ENCODE measurements around the gene ARMS2. TPM values are rescaled to one million over a fixed set of nuclear protein-coding genes. Genes with fewer than 3 reads are reported as not detected.
A peak's percentile ranks its signal among the peaks of the same experiment; 100 is the strongest.

The ARMS2 gene
- total RNA-seq, 1 donor from 2014 or later: not detected

- TF ChIP-seq, protein P1, sequence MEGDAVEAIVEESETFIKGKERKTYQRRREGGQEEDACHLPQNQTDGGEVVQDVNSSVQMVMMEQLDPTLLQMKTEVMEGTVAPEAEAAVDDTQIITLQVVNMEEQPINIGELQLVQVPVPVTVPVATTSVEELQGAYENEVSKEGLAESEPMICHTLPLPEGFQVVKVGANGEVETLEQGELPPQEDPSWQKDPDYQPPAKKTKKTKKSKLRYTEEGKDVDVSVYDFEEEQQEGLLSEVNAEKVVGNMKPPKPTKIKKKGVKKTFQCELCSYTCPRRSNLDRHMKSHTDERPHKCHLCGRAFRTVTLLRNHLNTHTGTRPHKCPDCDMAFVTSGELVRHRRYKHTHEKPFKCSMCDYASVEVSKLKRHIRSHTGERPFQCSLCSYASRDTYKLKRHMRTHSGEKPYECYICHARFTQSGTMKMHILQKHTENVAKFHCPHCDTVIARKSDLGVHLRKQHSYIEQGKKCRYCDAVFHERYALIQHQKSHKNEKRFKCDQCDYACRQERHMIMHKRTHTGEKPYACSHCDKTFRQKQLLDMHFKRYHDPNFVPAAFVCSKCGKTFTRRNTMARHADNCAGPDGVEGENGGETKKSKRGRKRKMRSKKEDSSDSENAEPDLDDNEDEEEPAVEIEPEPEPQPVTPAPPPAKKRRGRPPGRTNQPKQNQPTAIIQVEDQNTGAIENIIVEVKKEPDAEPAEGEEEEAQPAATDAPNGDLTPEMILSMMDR (IDR thresholded peaks at IDR 0.05): no peak
- no peak for DNase-seq (ENCODE audit: extremely low spot score, unreplicated experiment)
- Mint-ChIP-seq H3K27ac (ENCODE audit: unreplicated experiment) (peak overlapping the region; percentile 95), H3K27me3 (ENCODE audit: unreplicated experiment) (no peaks in the 10 kb centered on the region), H3K4me1 (ENCODE audit: unreplicated experiment) (peaks cover 85% of the 10 kb centered on the region), H3K4me3 (ENCODE audit: unreplicated experiment) (peak overlapping the region; percentile 32), H3K9me3 (ENCODE audit: unreplicated experiment) (peaks cover 4% of the 10 kb centered on the region), H3K36me3 (ENCODE audit: unreplicated experiment) (peaks cover 35% of the 10 kb centered on the region)
Observed at GRCh38 chr10:122492999-122493481, 38.6 kb downstream of the ARMS2 start.

DNA sequence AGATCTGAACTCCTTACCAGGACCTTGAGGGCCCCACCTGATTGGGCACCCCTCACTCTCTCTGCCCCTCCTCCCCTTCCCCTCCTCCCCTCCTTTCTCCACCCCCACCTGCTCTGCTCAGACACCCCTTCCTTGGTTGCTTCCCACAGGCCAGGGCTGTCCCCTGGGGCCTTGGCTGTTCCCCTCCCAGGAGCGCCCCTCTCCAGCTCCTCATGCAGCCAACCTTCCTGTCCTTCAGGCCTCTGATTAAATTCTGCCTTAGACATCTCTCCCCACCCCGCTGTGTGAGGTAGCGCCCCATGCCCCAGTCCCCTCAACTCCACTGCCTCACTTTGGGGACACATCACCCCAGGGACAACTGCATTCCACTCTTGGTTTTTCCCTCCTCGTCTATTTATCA lies 39.3 kb downstream of the ARMS2 start:
- H3K4me1 Mint-ChIP-seq (ENCODE audit: unreplicated experiment): peaks cover 90% of the 10 kb centered on the region
- TF ChIP-seq, protein P1 (IDR thresholded peaks at IDR 0.05): no peak
- peak overlapping the region; percentile 95 for H3K27ac Mint-ChIP-seq (ENCODE audit: unreplicated experiment)
- peaks cover 39% of the 10 kb centered on the region for H3K36me3 Mint-ChIP-seq (ENCODE audit: unreplicated experiment)
- peaks cover 4% of the 10 kb centered on the region for H3K9me3 Mint-ChIP-seq (ENCODE audit: unreplicated experiment)
- H3K27me3 Mint-ChIP-seq (ENCODE audit: unreplicated experiment): no peaks in the 10 kb centered on the region
- peak overlapping the region; percentile 28 for H3K4me3 Mint-ChIP-seq (ENCODE audit: unreplicated experiment)
- DNase-seq (ENCODE audit: extremely low spot score, unreplicated experiment): no peak

DNA sequence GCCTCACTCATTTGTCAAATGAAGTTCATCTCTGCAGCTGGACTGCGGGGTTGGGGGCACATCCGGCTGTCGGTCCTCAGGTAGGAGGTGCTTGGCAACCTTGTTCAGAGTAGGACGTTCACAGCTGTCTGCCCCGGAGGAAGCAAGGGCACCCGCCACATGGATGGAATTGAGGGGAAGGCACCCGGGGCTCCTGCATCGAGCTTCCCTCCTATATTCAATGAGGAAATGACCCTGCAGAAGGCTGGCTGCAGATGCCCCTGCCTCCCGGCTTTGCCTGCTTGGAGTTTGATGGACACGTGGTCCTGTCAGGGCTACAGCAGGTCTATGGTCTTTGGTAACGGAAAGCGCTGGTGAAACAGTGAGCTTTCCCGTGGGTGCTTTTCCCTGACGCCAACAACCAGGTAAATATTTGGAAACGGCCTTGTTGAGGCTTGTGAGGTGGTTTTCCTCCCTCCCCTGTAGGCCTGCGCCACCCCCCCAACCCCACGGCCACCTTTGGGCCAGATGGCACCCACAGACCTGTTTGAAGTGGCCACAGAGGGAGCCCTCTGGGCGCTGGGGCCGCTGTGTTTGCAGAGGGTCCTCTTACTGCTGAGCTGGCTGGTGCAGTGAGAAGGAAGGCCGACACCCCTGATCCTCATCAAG lies 39.8 kb downstream of the ARMS2 start:
- DNase-seq (ENCODE audit: extremely low spot score, unreplicated experiment): no peak
- peaks cover 91% of the 10 kb centered on the region for H3K4me1 Mint-ChIP-seq (ENCODE audit: unreplicated experiment)
- peaks cover 4% of the 10 kb centered on the region for H3K9me3 Mint-ChIP-seq (ENCODE audit: unreplicated experiment)
- peak overlapping the region; percentile 95 for H3K27ac Mint-ChIP-seq (ENCODE audit: unreplicated experiment)
- H3K27me3 Mint-ChIP-seq (ENCODE audit: unreplicated experiment): no peaks in the 10 kb centered on the region
- peak overlapping the region; percentile 60 for H3K4me3 Mint-ChIP-seq (ENCODE audit: unreplicated experiment)
- peaks cover 34% of the 10 kb centered on the region for H3K36me3 Mint-ChIP-seq (ENCODE audit: unreplicated experiment)
- TF ChIP-seq, protein P1 (IDR thresholded peaks at IDR 0.05): no peak

- DNase-seq (ENCODE audit: extremely low spot score, unreplicated experiment): peak; percentile 91
- TF ChIP-seq, protein P1 (IDR thresholded peaks at IDR 0.05): no peak
- Mint-ChIP-seq H3K27me3 (ENCODE audit: unreplicated experiment) (no peaks in the 10 kb centered on the region), H3K4me1 (ENCODE audit: unreplicated experiment) (peaks cover 93% of the 10 kb centered on the region), H3K9me3 (ENCODE audit: unreplicated experiment) (peaks cover 4% of the 10 kb centered on the region), H3K4me3 (ENCODE audit: unreplicated experiment) (peak overlapping the region; percentile 60), H3K27ac (ENCODE audit: unreplicated experiment) (peak overlapping the region; percentile 95), H3K36me3 (ENCODE audit: unreplicated experiment) (peaks cover 32% of the 10 kb centered on the region)
Observed at GRCh38 chr10:122494833-122495232, 40.4 kb downstream of the ARMS2 start.

GRCh38 chr10:122495406-122496340 lies 41.2 kb downstream of the ARMS2 start:
- Mint-ChIP-seq H3K27ac (ENCODE audit: unreplicated experiment) (peak overlapping the region; percentile 95), H3K27me3 (ENCODE audit: unreplicated experiment) (no peaks in the 10 kb centered on the region), H3K4me3 (ENCODE audit: unreplicated experiment) (peak overlapping the region; percentile 60), H3K9me3 (ENCODE audit: unreplicated experiment) (peaks cover 4% of the 10 kb centered on the region), H3K4me1 (ENCODE audit: unreplicated experiment) (peaks cover 92% of the 10 kb centered on the region), H3K36me3 (ENCODE audit: unreplicated experiment) (peaks cover 28% of the 10 kb centered on the region)
- TF ChIP-seq, protein P1 (IDR thresholded peaks at IDR 0.05): no peak
- DNase-seq (ENCODE audit: extremely low spot score, unreplicated experiment): no peak
